Smooth muscle cell (in vitro differentiated cells): ENCODE data around the gene C16orf82. TPM values are rescaled to one million over a fixed set of nuclear protein-coding genes. Genes with fewer than 3 reads are reported as not detected.
"Not testable (repeated sequence)": the region's sequence is repeated elsewhere in the genome, so short reads cannot be mapped to it uniquely, and the experiment has no call there.

Source experiments
- DNase-seq: peaks from one replicate; lab custom pipeline; 2025; ENCODE audit not compliant: unreplicated experiment; lab: John Stamatoyannopoulos, UW
- H2AFZ ChIP-seq: fragments of 200-600 bp; sonication (generic); 2 replicates; pipeline ENCODE4 v1.6.0; 2016; ENCODE audit warnings: antibody characterized with exemption, low read depth, mild to moderate bottlenecking
- H3F3A ChIP-seq: fragments of 200-600 bp; sonication (generic); 2 replicates; pipeline ENCODE4 v1.6.0; 2017; ENCODE audit warnings: antibody characterized with exemption, low read depth
- H3K27ac ChIP-seq: fragments of 200-600 bp; sonication (generic); 2 replicates; pipeline ENCODE4 v1.5.1; 2016; ENCODE audit warnings: low read depth, mild to moderate bottlenecking
- H3K27me3 ChIP-seq: fragments of 200-600 bp; sonication (generic); 2 replicates; pipeline ENCODE4 v1.6.1; 2016; ENCODE audit warnings: low read depth, mild to moderate bottlenecking
- H3K36me3 ChIP-seq: fragments of 200-600 bp; sonication (generic); 2 replicates; pipeline ENCODE4 v1.5.1; 2016; ENCODE audit warnings: low read depth
- H3K4me1 ChIP-seq: fragments of 200-600 bp; sonication (generic); 2 replicates; pipeline ENCODE4 v1.5.1; 2016; ENCODE audit warnings: low read depth
- H3K4me2 ChIP-seq: fragments of 200-600 bp; sonication (generic); 2 replicates; pipeline ENCODE4 v1.6.0; 2016; ENCODE audit warnings: mild to moderate bottlenecking
- H3K4me3 ChIP-seq: fragments of 200-600 bp; sonication (generic); 2 replicates; pipeline ENCODE4 v1.5.1; 2016; ENCODE audit warnings: mild to moderate bottlenecking
- H3K79me2 ChIP-seq: fragments of 200-600 bp; sonication (generic); 2 replicates; pipeline ENCODE4 v1.6.0; 2016; ENCODE audit warnings: low read depth, mild to moderate bottlenecking
- H3K9ac ChIP-seq: fragments of 200-600 bp; sonication (generic); 2 replicates; pipeline ENCODE4 v1.6.0; 2016; ENCODE audit warnings: low read depth
- H3K9me3 ChIP-seq: fragments of 200-600 bp; sonication (generic); replicated peaks from 2 replicates; pipeline ENCODE4 v1.5.1; 2016; ENCODE audit warnings: low read depth
- H4K20me1 ChIP-seq: fragments of 200-600 bp; sonication (generic); 2 replicates; pipeline ENCODE4 v1.6.0; 2016; ENCODE audit warnings: low read depth
- WGBS: methylation state at CpG from one replicate; pipeline ENCODE4 v1.1.7; 2016; ENCODE audit warnings: low lambda C conversion rate; 5-methylcytosine and 5-hydroxymethylcytosine counted together
- polyA plus RNA-seq: library from polyadenylated mRNA; unstranded; fragments of >200 nt; fragmentation: Nextera tagmentation; extraction: Ambion mirVana; gene quantifications from 2 replicates; pipeline ENCODE4 v1.2.1, GENCODE V29; 2016
- total RNA-seq: library from RNA; depleted of rRNA; stranded (reverse); fragments of >200 nt; gene quantifications from 2 replicates; pipeline ENCODE4 v1.2.3, GENCODE V29; 2014
- TF ChIP-seq, protein P1 (sequence below): fragments of 200-600 bp; sonication (generic); IDR thresholded peaks from 2 replicates; pipeline ENCODE4 v1.5.1; 2017; ENCODE audit warnings: borderline replicate concordance, mild to moderate bottlenecking, antibody characterized with exemption; ENCODE audit not compliant: insufficient read depth, poor library complexity, severe bottlenecking

Gene C16orf82
- total and polyA plus RNA-seq, 2 experiments from 2014 or later: not detected

DNA sequence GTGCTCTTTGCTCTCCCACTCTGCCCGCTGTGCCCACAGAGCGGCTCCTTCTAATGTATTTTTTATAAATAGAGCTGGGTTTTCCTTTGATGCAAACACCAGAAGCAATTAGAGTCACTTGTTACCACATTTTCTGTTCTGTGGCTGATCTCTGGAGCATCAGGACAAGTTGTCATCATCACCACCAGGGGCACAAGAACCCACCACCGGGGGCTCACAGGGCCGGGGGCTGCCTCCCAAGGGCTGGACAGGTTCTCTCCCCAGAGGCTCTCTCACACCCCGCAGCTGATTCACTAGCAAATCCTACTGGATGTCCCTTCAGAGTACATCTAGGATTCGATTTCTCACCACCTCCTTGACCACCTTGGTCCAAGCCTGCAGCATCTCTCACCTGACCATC, 18.5 kb downstream of the C16orf82 start:
- peaks cover 4% of the 10 kb centered on the region for H3K27me3 ChIP-seq
- H3K79me2 ChIP-seq: no peaks in the 10 kb centered on the region
- H3K9me3 ChIP-seq: no peaks in the 10 kb centered on the region
- no peak for DNase-seq
- no peaks in the 10 kb centered on the region for H4K20me1 ChIP-seq
- H3F3A ChIP-seq: no peaks in the 10 kb centered on the region
- H3K4me1 ChIP-seq: no peaks in the 10 kb centered on the region
- no peak overlapping the region for H3K9ac ChIP-seq
- H3K4me3 ChIP-seq: no peak overlapping the region
- WGBS: 78% methylated on average over 6 of the region's 6 CpGs
- no peaks in the 10 kb centered on the region for H3K36me3 ChIP-seq
- TF ChIP-seq, protein P1, sequence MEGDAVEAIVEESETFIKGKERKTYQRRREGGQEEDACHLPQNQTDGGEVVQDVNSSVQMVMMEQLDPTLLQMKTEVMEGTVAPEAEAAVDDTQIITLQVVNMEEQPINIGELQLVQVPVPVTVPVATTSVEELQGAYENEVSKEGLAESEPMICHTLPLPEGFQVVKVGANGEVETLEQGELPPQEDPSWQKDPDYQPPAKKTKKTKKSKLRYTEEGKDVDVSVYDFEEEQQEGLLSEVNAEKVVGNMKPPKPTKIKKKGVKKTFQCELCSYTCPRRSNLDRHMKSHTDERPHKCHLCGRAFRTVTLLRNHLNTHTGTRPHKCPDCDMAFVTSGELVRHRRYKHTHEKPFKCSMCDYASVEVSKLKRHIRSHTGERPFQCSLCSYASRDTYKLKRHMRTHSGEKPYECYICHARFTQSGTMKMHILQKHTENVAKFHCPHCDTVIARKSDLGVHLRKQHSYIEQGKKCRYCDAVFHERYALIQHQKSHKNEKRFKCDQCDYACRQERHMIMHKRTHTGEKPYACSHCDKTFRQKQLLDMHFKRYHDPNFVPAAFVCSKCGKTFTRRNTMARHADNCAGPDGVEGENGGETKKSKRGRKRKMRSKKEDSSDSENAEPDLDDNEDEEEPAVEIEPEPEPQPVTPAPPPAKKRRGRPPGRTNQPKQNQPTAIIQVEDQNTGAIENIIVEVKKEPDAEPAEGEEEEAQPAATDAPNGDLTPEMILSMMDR: no peak
- no peak overlapping the region for H3K4me2 ChIP-seq
- no peak overlapping the region for H2AFZ ChIP-seq
- H3K27ac ChIP-seq: no peak overlapping the region

DNA sequence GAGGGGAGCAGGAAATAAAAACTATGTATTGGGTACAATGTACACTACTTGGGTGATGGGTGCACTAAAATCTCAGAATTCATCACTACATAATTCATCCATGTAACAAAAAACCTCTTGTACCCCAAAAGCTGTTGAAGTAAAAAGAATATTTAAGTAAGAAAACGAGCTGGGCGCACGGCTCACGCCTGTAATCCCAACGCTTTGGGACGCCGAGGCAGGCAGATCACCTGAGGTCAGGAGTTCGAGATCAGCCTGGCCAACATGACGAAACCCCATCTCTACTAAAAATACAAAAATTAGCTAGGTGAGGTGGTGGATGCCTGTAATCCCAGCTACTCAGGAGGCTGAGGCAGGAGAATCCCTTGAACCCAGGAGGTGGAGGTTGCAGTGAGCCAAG, 19.3 kb downstream of the C16orf82 start:
- not testable (repeated sequence) for H3F3A ChIP-seq, H3K9me3 ChIP-seq, H3K9ac ChIP-seq, DNase-seq, H3K4me1 ChIP-seq, H3K27me3 ChIP-seq, H2AFZ ChIP-seq, H3K36me3 ChIP-seq, H3K4me3 ChIP-seq, H3K79me2 ChIP-seq, H3K27ac ChIP-seq, H4K20me1 ChIP-seq, H3K4me2 ChIP-seq
- 97% methylated on average over 9 of the region's 9 CpGs for WGBS

DNA sequence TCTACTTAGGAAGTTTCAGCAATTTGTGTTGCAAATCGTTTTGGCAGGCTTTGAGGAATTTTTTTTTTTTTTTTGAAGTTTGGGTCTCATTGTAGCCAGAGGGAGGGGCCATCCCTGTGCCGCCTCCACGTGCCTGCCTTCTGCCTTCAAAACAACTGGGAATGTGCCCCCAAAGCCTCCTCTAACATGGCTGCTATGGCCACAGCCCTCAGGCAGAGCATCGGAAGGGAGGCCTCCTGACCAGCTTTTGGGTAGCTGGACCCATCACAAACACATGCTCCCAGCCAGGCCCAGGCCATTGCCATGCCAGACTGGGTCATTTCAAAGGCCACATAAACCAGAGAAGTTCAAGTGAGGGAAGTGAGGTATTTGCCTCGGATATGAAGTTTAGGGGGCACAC, 21.5 kb downstream of the C16orf82 start:
- H3K27me3 ChIP-seq: peaks cover 17% of the 10 kb centered on the region
- H3K9me3 ChIP-seq: no peaks in the 10 kb centered on the region
- TF ChIP-seq, protein P1: no peak
- no peak overlapping the region for H2AFZ ChIP-seq
- no peak overlapping the region for H3K27ac ChIP-seq
- no peak overlapping the region for H3K4me2 ChIP-seq
- WGBS: 72% methylated on average over 5 of the region's 5 CpGs
- H3F3A ChIP-seq: no peaks in the 10 kb centered on the region
- H3K9ac ChIP-seq: no peak overlapping the region
- no peaks in the 10 kb centered on the region for H4K20me1 ChIP-seq
- no peaks in the 10 kb centered on the region for H3K4me1 ChIP-seq
- DNase-seq: no peak
- H3K36me3 ChIP-seq: no peaks in the 10 kb centered on the region
- H3K79me2 ChIP-seq: no peaks in the 10 kb centered on the region
- H3K4me3 ChIP-seq: no peak overlapping the region

DNA sequence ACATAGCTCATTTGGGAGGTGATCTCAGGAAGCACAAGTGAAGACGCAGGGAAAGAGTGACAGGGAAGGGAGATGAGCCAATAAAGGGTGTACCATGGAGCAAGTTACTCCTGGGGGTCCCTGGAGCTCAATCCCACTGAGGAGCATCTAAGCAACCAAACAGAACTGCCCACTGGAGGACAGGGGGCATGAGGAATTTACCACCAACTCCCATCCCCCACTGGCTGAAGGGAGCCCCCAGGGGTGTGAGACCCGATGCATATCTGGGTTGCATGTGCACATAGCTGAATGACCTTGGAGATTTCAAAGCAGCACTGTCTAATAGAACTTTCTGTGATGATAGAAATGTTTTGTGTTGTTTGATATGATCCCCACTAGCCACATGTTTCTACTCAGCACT, 29.6 kb downstream of the C16orf82 start:
- no peaks in the 10 kb centered on the region for H4K20me1 ChIP-seq
- H3F3A ChIP-seq: no peaks in the 10 kb centered on the region
- no peaks in the 10 kb centered on the region for H3K79me2 ChIP-seq
- no peak for DNase-seq
- H3K36me3 ChIP-seq: no peaks in the 10 kb centered on the region
- H3K4me1 ChIP-seq: no peaks in the 10 kb centered on the region
- no peak overlapping the region for H3K4me2 ChIP-seq
- H3K27ac ChIP-seq: no peak overlapping the region
- H3K27me3 ChIP-seq: peaks cover 16% of the 10 kb centered on the region
- WGBS: 97% methylated on average over 2 of the region's 2 CpGs
- no peak overlapping the region for H3K9ac ChIP-seq
- no peaks in the 10 kb centered on the region for H3K9me3 ChIP-seq
- H2AFZ ChIP-seq: no peak overlapping the region
- TF ChIP-seq, protein P1: no peak
- no peak overlapping the region for H3K4me3 ChIP-seq
